Measurements from ENCODE around the gene TMEM169.

TMEM169 gene

GRCh38 chr2:216103213-216103612 is 21.5 kb downstream of the TMEM169 start:
- TF ChIP-seq CTCF (IDR thresholded peaks at IDR 0.05) (no peak), ZFX (IDR thresholded peaks at IDR 0.05; ENCODE audit: borderline replicate concordance) (no peak)
- H3K27ac ChIP-seq, result no peak overlapping the region

- no peak for TF ChIP-seq CTCF (IDR thresholded peaks at IDR 0.05)
- TF ChIP-seq ZFX (IDR thresholded peaks at IDR 0.05; ENCODE audit: borderline replicate concordance), result no peak
- H3K27ac ChIP-seq, result no peak overlapping the region
Observed at GRCh38 chr2:216104691-216105090, 23.0 kb downstream of the TMEM169 start.

- no peak overlapping the region for H3K27ac ChIP-seq
- no peak for TF ChIP-seq CTCF (IDR thresholded peaks at IDR 0.05)
- TF ChIP-seq ZFX (IDR thresholded peaks at IDR 0.05; ENCODE audit: borderline replicate concordance), result no peak
Observed at GRCh38 chr2:216107320-216107719, 25.6 kb downstream of the TMEM169 start.

DNA sequence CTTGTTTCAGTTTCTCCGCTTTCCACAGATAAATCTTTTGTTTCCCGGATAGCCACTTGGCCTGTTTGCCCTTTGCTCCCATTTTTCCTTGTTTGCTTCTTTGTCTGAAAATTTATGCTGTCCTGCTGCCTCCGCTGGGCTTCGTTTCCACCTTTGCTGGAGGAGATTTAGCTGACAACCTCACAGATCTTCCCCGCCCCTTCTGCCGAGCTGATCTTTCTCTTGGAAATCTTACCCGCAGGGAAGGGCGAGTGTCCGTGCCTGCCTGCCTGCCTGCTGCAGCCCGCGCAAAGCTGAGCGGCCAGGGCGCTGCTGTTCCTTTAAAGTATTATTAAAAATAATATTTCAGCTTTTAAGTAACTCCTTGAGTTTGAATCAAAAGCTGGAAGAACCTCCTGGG is 26.0 kb downstream of the TMEM169 start:
- no peak for TF ChIP-seq CTCF (IDR thresholded peaks at IDR 0.05)
- TF ChIP-seq ZFX (IDR thresholded peaks at IDR 0.05; ENCODE audit: borderline replicate concordance), result no peak
- no peak overlapping the region for H3K27ac ChIP-seq

DNA sequence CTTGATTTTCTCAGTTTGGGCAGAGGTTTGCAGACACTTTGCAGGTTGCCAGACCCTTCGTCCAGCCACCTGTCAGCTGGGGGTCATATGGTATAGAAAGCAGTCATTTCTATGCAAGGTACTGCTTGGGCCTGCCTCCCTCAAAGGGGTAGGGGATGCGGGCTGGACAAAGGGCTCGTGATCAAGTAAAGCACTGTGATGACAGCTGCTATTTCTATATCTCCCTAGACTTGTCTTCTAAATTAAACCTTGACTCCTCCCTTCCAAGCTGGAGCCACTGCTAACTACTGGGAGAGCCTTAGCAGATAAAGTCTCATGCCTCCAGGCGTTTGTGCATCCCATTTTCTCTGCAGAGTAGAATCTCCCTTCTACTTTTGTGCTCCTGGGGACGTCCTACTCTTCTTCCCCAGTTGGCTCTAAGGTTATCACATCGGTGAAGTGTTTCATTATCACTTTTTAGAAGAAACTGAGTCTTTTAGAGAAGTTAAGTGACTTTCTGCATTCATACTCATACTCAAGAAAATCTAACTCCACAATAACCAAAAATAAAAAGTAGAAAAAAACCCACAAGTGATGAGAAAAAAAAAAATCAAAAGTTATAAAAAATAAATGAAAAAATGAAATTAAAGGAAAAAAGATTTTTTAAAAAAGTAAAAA is 26.7 kb downstream of the TMEM169 start:
- TF ChIP-seq ZFX (IDR thresholded peaks at IDR 0.05; ENCODE audit: borderline replicate concordance) (no peak), CTCF (IDR thresholded peaks at IDR 0.05) (no peak)
- H3K27ac ChIP-seq, result peak overlapping the region; percentile 78

- TF ChIP-seq CTCF (IDR thresholded peaks at IDR 0.05), result no peak
Observed at GRCh38 chr2:216108967-216109921, 27.5 kb downstream of the TMEM169 start, which contains the start of gene XRCC5. TSS of gene XRCC5 (plus strand) at chr2:216109348. CDS start at chr2:216109437, 89 bp downstream.

More at GRCh38 chr2:216108967-216109921, 27.5 kb downstream of the TMEM169 start, which contains the start of gene XRCC5:
- H3K27ac ChIP-seq, result peak within 1 kb of the TSS; percentile 78
